ENCODE results near the gene AP3M1.
"Not testable (repeated sequence)": the region's sequence is repeated elsewhere in the genome, so short reads cannot be mapped to it uniquely, and the experiment has no call there.

Gene AP3M1

DNA sequence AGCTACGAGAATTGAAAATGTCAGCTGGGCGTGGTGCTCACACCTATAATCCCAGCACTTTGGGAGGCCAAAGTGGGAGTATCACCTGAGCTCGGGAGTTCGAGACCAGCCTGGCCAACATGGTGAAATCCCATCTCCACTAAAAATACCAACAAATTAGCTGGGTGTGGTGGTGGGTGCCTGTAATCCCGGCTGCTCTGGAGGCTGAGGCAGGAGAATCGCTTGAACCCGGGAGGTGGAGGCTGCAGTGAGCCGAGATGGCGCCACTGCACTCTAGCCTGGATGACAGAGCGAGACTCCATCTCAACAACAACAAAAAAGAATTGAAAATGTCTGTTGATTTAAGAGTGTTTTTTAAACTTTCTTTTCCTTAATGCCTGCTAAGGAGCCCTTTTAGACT is 3.6 kb downstream of the AP3M1 start:
- Mint-ChIP-seq H3K36me3 (ENCODE audit: low read depth) (peaks cover 46% of the 10 kb centered on the region), H3K4me1 (ENCODE audit: low read depth) (peaks cover 38% of the 10 kb centered on the region)
- not testable (repeated sequence) for H3K4me3 Mint-ChIP-seq, DNase-seq, H3K27me3 Mint-ChIP-seq, H3K9me3 Mint-ChIP-seq, H3K27ac Mint-ChIP-seq

DNA sequence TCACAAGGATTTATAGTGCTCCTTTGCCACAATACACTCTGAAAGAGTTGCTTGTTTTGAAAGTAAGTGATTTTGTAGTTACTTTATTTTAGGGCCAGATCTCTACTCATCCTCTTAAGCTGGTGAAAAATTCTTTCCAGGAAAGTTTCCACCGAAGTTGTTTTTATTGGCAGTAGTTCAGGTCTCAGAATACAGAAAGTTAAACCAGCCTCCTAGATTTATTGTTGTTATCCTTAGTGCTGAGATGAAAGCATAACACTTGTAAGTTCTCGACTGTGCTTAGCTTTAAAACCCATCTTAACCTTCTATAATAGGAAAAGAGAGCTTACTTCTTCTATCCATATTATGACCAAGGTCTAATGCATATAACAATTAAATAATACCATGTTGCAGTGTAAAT is 5.5 kb downstream of the AP3M1 start:
- DNase-seq, result no peak
- Mint-ChIP-seq H3K27me3 (no peaks in the 10 kb centered on the region), H3K4me3 (no peak overlapping the region), H3K27ac (no peak overlapping the region), H3K4me1 (ENCODE audit: low read depth) (peaks cover 41% of the 10 kb centered on the region), H3K9me3 (no peaks in the 10 kb centered on the region), H3K36me3 (ENCODE audit: low read depth) (peaks cover 53% of the 10 kb centered on the region)

GRCh38 chr10:74140553-74140952 is 10.1 kb downstream of the AP3M1 start:
- Mint-ChIP-seq H3K36me3 (ENCODE audit: low read depth) (peaks cover 58% of the 10 kb centered on the region), H3K4me1 (ENCODE audit: low read depth) (peaks cover 14% of the 10 kb centered on the region), H3K9me3 (no peaks in the 10 kb centered on the region), H3K27ac (no peak overlapping the region), H3K4me3 (no peak overlapping the region), H3K27me3 (no peaks in the 10 kb centered on the region)
- no peak for DNase-seq

GRCh38 chr10:74139981-74140380 is 10.6 kb downstream of the AP3M1 start:
- H3K4me3 Mint-ChIP-seq, result no peak overlapping the region
- no peak overlapping the region for H3K27ac Mint-ChIP-seq
- H3K27me3 Mint-ChIP-seq, result no peaks in the 10 kb centered on the region
- no peaks in the 10 kb centered on the region for H3K9me3 Mint-ChIP-seq
- peaks cover 58% of the 10 kb centered on the region for H3K36me3 Mint-ChIP-seq (ENCODE audit: low read depth)
- no peak for DNase-seq
- peaks cover 10% of the 10 kb centered on the region for H3K4me1 Mint-ChIP-seq (ENCODE audit: low read depth)

DNA sequence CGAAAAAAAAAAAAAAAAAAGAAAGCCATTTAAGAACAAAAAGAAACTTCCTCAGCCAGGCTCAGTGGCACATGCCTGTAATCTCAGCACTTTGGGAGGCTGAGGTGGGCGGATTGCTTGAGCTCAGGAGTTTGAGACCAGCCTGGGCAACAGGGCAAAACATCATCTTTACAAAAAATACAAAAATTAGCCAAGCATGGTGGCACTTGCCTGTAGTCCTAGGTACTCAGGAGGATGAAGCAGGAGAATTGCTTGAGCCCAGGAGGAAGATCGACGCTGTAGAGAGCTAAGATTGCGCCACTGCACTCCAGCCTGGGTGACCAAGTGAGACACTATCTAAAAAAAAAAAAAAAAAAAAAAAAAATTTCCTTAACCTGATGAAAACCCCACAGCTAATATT is 12.0 kb downstream of the AP3M1 start:
- H3K4me1 Mint-ChIP-seq (ENCODE audit: low read depth); H3K9me3 Mint-ChIP-seq; H3K27me3 Mint-ChIP-seq; DNase-seq; H3K27ac Mint-ChIP-seq; H3K4me3 Mint-ChIP-seq: not testable (repeated sequence)
- peaks cover 67% of the 10 kb centered on the region for H3K36me3 Mint-ChIP-seq (ENCODE audit: low read depth)

DNA sequence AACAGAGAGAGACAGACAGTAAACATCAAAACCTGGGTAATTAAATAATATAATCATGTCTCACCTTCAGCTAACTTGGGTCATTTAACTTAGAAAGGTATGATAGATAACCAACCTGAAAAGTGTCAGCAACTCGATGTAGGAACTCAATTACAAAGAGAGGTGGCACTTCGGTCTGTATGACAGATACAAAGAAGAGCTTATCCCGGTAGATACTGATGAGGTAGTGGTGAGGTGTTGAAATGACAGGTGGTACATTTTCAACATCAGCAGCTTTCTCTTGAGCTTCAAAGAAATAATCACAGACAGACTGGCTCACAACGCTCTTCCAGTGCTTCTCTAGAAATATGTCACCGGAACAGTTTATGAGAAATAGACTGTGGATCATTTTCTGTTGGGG is 12.6 kb downstream of the AP3M1 start:
- Mint-ChIP-seq H3K9me3 (no peaks in the 10 kb centered on the region), H3K36me3 (ENCODE audit: low read depth) (peaks cover 73% of the 10 kb centered on the region), H3K27ac (no peak overlapping the region), H3K4me1 (ENCODE audit: low read depth) (peaks cover 8% of the 10 kb centered on the region), H3K27me3 (no peaks in the 10 kb centered on the region), H3K4me3 (no peak overlapping the region)
- no peak for DNase-seq

GRCh38 chr10:74135452-74135851 is 15.2 kb downstream of the AP3M1 start:
- DNase-seq, result no peak
- H3K4me1 Mint-ChIP-seq (ENCODE audit: low read depth), result peaks cover 1% of the 10 kb centered on the region
- H3K36me3 Mint-ChIP-seq (ENCODE audit: low read depth), result peaks cover 81% of the 10 kb centered on the region
- no peak overlapping the region for H3K27ac Mint-ChIP-seq
- no peak overlapping the region for H3K4me3 Mint-ChIP-seq
- no peaks in the 10 kb centered on the region for H3K27me3 Mint-ChIP-seq
- H3K9me3 Mint-ChIP-seq, result no peaks in the 10 kb centered on the region

- Mint-ChIP-seq H3K4me1 (ENCODE audit: low read depth) (no peaks in the 10 kb centered on the region), H3K9me3 (no peaks in the 10 kb centered on the region), H3K27ac (no peak overlapping the region), H3K36me3 (ENCODE audit: low read depth) (peaks cover 85% of the 10 kb centered on the region), H3K27me3 (no peaks in the 10 kb centered on the region), H3K4me3 (no peak overlapping the region)
- no peak for DNase-seq
Measured at GRCh38 chr10:74133923-74134820, 16.5 kb downstream of the AP3M1 start.

GRCh38 chr10:74123081-74123480 is 27.5 kb downstream of the AP3M1 start:
- DNase-seq, result no peak
- Mint-ChIP-seq H3K4me3 (no peak overlapping the region), H3K9me3 (no peaks in the 10 kb centered on the region), H3K36me3 (ENCODE audit: low read depth) (peaks cover 93% of the 10 kb centered on the region), H3K4me1 (ENCODE audit: low read depth) (peaks cover 7% of the 10 kb centered on the region), H3K27me3 (no peaks in the 10 kb centered on the region), H3K27ac (peak overlapping the region; percentile 66)

DNA sequence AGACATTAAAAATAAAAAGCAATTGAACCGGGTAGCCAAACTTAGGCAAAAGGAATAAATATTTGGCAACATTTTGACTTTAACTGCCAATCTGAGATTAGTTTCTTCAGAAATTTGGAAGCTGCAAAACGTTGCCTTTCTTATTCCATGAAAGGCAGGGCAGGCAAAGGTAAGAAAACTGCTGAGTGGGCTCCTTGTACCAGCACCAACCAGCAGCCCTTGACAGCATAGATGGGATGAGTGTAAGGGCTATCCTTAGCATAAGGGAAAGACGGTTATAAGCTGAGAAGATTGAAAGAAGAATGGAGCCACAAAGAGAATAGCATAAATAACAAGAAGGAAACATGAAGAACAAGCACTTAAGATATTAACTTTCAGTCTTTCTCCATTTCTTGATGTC is 28.6 kb downstream of the AP3M1 start:
- H3K4me3 Mint-ChIP-seq, result no peak overlapping the region
- H3K9me3 Mint-ChIP-seq, result no peaks in the 10 kb centered on the region
- no peak for DNase-seq
- H3K27me3 Mint-ChIP-seq, result no peaks in the 10 kb centered on the region
- H3K4me1 Mint-ChIP-seq (ENCODE audit: low read depth), result peaks cover 14% of the 10 kb centered on the region
- peak overlapping the region; percentile 27 for H3K27ac Mint-ChIP-seq
- H3K36me3 Mint-ChIP-seq (ENCODE audit: low read depth), result peaks cover 98% of the 10 kb centered on the region

- Mint-ChIP-seq H3K27me3 (no peaks in the 10 kb centered on the region), H3K9me3 (no peaks in the 10 kb centered on the region), H3K4me3 (no peak overlapping the region), H3K27ac (peak overlapping the region; percentile 48), H3K4me1 (ENCODE audit: low read depth) (peaks cover 14% of the 10 kb centered on the region), H3K36me3 (ENCODE audit: low read depth) (peaks cover 98% of the 10 kb centered on the region)
- no peak for DNase-seq
Measured at GRCh38 chr10:74121368-74121767, 29.3 kb downstream of the AP3M1 start.

DNA sequence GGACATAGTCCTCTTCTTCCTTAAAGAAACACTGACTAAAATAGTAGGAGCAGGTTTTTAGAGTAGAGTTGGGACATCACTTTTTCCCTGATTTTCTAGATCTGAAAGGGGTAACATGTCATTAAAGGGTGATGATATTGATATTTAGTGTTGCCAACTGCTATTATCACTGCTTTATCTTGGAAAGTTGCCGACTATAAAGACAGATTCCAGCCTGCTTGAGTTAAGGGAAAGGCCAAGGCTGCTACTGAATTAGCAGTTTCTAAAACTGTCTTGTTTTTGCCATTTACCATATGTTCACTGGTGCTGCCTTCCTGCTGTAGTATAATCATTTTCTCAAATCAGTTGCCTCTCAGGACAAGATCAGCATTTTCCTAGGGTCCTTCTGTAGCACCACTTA is 29.7 kb downstream of the AP3M1 start:
- H3K36me3 Mint-ChIP-seq (ENCODE audit: low read depth), result peaks cover 98% of the 10 kb centered on the region
- H3K4me3 Mint-ChIP-seq, result no peak overlapping the region
- H3K9me3 Mint-ChIP-seq, result no peaks in the 10 kb centered on the region
- H3K27me3 Mint-ChIP-seq, result no peaks in the 10 kb centered on the region
- H3K27ac Mint-ChIP-seq, result peak overlapping the region; percentile 48
- DNase-seq, result no peak
- peaks cover 16% of the 10 kb centered on the region for H3K4me1 Mint-ChIP-seq (ENCODE audit: low read depth)

GRCh38 chr10:74118804-74119203 is 31.8 kb downstream of the AP3M1 start:
- H3K27me3 Mint-ChIP-seq, result no peaks in the 10 kb centered on the region
- peaks cover 97% of the 10 kb centered on the region for H3K36me3 Mint-ChIP-seq (ENCODE audit: low read depth)
- no peak for DNase-seq
- no peaks in the 10 kb centered on the region for H3K9me3 Mint-ChIP-seq
- H3K4me3 Mint-ChIP-seq, result no peak overlapping the region
- H3K27ac Mint-ChIP-seq, result peak overlapping the region; percentile 86
- peaks cover 18% of the 10 kb centered on the region for H3K4me1 Mint-ChIP-seq (ENCODE audit: low read depth)

GRCh38 chr10:74117738-74118137 is 32.9 kb downstream of the AP3M1 start:
- no peak overlapping the region for H3K4me3 Mint-ChIP-seq
- no peaks in the 10 kb centered on the region for H3K27me3 Mint-ChIP-seq
- peaks cover 97% of the 10 kb centered on the region for H3K36me3 Mint-ChIP-seq (ENCODE audit: low read depth)
- H3K4me1 Mint-ChIP-seq (ENCODE audit: low read depth), result peaks cover 15% of the 10 kb centered on the region
- H3K9me3 Mint-ChIP-seq, result no peaks in the 10 kb centered on the region
- DNase-seq, result no peak
- peak overlapping the region; percentile 86 for H3K27ac Mint-ChIP-seq

DNA sequence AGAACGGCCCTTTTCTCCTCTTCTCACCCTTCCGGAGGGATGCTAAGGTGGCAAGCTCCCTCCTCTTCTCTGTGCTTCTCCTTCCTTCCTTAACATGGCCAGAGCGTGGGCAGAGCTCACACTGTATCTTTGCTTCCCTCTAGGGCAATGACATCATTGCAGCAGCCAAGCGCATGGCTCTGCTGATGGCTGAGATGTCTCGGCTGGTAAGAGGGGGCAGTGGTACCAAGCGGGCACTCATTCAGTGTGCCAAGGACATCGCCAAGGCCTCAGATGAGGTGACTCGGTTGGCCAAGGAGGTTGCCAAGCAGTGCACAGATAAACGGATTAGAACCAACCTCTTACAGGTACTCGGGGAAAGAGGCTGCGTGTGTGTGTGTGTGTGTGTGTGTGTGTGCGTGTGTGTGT is 36.6 kb downstream of the AP3M1 start:
- peaks cover 21% of the 10 kb centered on the region for H3K4me1 Mint-ChIP-seq (ENCODE audit: low read depth)
- no peaks in the 10 kb centered on the region for H3K27me3 Mint-ChIP-seq
- H3K36me3 Mint-ChIP-seq (ENCODE audit: low read depth), result peaks cover 97% of the 10 kb centered on the region
- no peak overlapping the region for H3K4me3 Mint-ChIP-seq
- no peaks in the 10 kb centered on the region for H3K9me3 Mint-ChIP-seq
- H3K27ac Mint-ChIP-seq, result peak overlapping the region; percentile 7
- no peak for DNase-seq
